ENCODE data around the gene ITPR2.

DNA sequence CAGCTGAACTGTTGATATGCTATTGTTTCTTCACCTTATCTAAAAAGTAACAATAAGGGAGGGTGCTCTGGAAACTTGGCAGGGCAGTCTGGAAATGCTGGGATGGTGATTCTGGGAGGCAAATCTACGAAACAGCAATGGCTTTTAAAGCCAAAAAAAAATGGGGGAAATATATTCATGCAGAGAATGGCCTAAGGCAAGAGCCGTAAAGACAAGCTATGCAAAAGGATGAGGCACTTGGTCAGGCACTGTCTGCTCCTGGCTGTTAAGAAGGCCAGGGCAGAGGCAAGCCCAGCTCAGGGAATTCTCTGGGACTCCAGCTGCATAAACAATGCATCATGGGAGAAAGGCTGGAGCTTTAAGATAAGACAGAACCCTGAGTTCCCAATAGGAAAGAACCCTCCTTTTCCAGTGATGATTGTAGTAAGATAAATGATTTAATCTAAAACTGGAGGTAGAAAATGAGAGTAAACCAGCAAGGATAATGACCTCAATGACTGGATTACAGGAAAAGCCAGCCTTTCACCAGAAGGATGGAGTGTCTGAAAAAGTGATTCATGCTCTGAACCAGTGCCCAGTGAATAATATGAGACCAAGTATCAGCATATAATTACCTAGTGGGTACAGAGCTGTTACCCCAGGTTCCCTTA, 46.0 kb downstream of the ITPR2 start:
- TF ChIP-seq, protein P1, sequence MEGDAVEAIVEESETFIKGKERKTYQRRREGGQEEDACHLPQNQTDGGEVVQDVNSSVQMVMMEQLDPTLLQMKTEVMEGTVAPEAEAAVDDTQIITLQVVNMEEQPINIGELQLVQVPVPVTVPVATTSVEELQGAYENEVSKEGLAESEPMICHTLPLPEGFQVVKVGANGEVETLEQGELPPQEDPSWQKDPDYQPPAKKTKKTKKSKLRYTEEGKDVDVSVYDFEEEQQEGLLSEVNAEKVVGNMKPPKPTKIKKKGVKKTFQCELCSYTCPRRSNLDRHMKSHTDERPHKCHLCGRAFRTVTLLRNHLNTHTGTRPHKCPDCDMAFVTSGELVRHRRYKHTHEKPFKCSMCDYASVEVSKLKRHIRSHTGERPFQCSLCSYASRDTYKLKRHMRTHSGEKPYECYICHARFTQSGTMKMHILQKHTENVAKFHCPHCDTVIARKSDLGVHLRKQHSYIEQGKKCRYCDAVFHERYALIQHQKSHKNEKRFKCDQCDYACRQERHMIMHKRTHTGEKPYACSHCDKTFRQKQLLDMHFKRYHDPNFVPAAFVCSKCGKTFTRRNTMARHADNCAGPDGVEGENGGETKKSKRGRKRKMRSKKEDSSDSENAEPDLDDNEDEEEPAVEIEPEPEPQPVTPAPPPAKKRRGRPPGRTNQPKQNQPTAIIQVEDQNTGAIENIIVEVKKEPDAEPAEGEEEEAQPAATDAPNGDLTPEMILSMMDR (IDR thresholded peaks at IDR 0.05; ENCODE audit: low read length), result no peak
- TF ChIP-seq EZH2 (IDR thresholded peaks at IDR 0.05; ENCODE audit: borderline replicate concordance, low read length), result no peak

Data from OCI-LY1 (cell line).